Sigmoid colon (tissue), 7 donors: ENCODE results near the gene ATP6V1C2. TPM values are rescaled to one million over a fixed set of nuclear protein-coding genes. Genes with fewer than 3 reads are reported as not detected.

Source experiments
- DNase-seq: peaks from one replicate; pipeline ENCODE4 v3.0.0-alpha.2; 2019
- H3K27ac ChIP-seq, 4 donors: fragments of 200-600 bp; sonication (generic); one replicate each; pipeline ENCODE4 v1.5.1; 2016 to 2019; ENCODE audit warnings: mild to moderate bottlenecking in 1 of 4
- H3K27me3 ChIP-seq, 3 donors: fragments of 200-600 bp; sonication (generic); one replicate each; pipeline ENCODE4 v1.5.1; 2019; ENCODE audit warnings: mild to moderate bottlenecking in 1 of 3
- H3K36me3 ChIP-seq, 4 donors: fragments of 200-600 bp; sonication (generic); one replicate each; pipeline ENCODE4 v1.5.1; 2016 to 2019
- H3K4me1 ChIP-seq, 4 donors: fragments of 200-600 bp; sonication (generic); one replicate each; pipeline ENCODE4 v1.5.1; 2017 to 2019
- H3K4me3 ChIP-seq, 4 donors: fragments of 200-600 bp; sonication (generic); one replicate each; pipeline ENCODE4 v1.5.1; 2017 to 2019; ENCODE audit warnings: mild to moderate bottlenecking in 2 of 4, moderate library complexity in 1 of 4
- H3K9me3 ChIP-seq, 4 donors: fragments of 200-600 bp in 3 of 4; sonication (generic) in 3 of 4; one replicate each; pipeline versions ENCODE4 v1.5.1 to v1.6.1; 2013 to 2019
- CTCF ChIP-seq, 4 experiments: fragments of 450-650 bp in 3 of 4; fragments of 200-600 bp in 1 of 4; IDR thresholded peaks; one replicate each; pipeline ENCODE4 v1.5.1; 2016 to 2019; ENCODE audit warnings: antibody characterized with exemption in 4 of 4, mild to moderate bottlenecking in 3 of 4, moderate library complexity in 2 of 4
- EP300 ChIP-seq, 4 donors: sonication (generic); formaldehyde crosslinking; IDR thresholded peaks; one replicate each; pipeline ENCODE4 v1.6.1; 2017; ENCODE audit warnings: antibody characterized with exemption in 4 of 4
- POLR2A ChIP-seq, 2 donors: fragments of 450-650 bp; IDR thresholded peaks; one replicate each; pipeline ENCODE4 v1.6.1; 2016; ENCODE audit warnings: antibody characterized with exemption in 2 of 2, mild to moderate bottlenecking in 2 of 2, moderate library complexity in 2 of 2
- POLR2AphosphoS5 ChIP-seq, 4 donors: sonication (generic); formaldehyde crosslinking; IDR thresholded peaks; one replicate each; pipeline ENCODE4 v1.6.1; 2017; ENCODE audit warnings: antibody characterized with exemption in 4 of 4
- WGBS, 2 donors: extraction: QIAGEN DNeasy Blood & Tissue Kit; methylation state at CpG; one replicate each; pipeline ENCODE4 v1.1.7; 2013; 5-methylcytosine and 5-hydroxymethylcytosine counted together
- intact Hi-C: fragments of 100-400 bp; cut with DNase I; formaldehyde crosslinking; loops from one replicate; pipeline ENCODE4 v1.15.1; 2023
- polyA plus RNA-seq, 3 donors: library from polyadenylated mRNA; stranded (reverse); fragments of 200-250 nt; gene quantifications; one replicate each; pipeline ENCODE4 v1.2.3, GENCODE V29; 2013
- total RNA-seq, 4 donors: library from RNA; depleted of rRNA; stranded (reverse); fragments of >200 nt; gene quantifications; one replicate each; pipeline ENCODE4 v1.1.0, GENCODE V29; 2016
- donor health status: healthy with polysubstance abuse.
- donor health status: Bipolar disorder and iron deficiency.
- donor health status: healthy.

Gene ATP6V1C2
- total and polyA plus RNA-seq, 7 donors = under 0.01 to 0.93 (median 0.39) TPM; not detected in 3

DNA sequence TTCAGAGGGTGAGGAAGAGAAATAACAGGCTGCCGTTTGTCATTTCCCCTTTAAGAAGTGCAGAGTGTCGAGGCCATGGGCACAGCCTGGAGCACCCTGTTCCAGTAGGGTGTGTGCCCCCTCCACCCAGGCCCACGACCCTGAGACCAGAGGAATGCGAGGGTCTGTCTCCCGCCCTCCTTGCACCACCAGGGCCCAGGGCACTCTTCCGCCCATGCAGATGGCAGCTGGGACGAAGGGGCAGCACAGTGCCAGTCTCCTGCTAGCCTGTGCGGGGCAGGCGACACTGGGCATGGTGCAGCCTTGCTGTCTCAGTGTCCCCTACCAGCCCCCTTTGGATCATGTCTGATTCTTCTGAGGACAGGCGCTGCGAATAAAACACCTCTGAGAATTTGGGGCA, 106.9 kb downstream of the ATP6V1C2 start:
- H3K27me3 ChIP-seq = peaks cover 2 to 26% (median 6%) of the 10 kb centered on the region in 3 donors
- 76 to 85% methylated on average over 11 of the region's 11 CpGs for WGBS, 2 donors

GRCh38 chr2:10829299-10829698, 107.9 kb downstream of the ATP6V1C2 start:
- TF ChIP-seq CTCF (IDR thresholded peaks at IDR 0.05) = no peak
- TF ChIP-seq POLR2A (IDR thresholded peaks at IDR 0.05) = no peak
- no peak for TF ChIP-seq EP300 (IDR thresholded peaks at IDR 0.05)
- no peak for TF ChIP-seq POLR2AphosphoS5 (IDR thresholded peaks at IDR 0.05)
- Histone ChIP-seq H3K9me3 (no peaks in the 10 kb centered on the region), H3K4me3 (no peak overlapping the region), H3K4me1 (peaks cover 0 to 23% (median 18%) of the 10 kb centered on the region in 4 donors), H3K36me3 (no peaks in the 10 kb centered on the region), H3K27me3 (peaks cover 2 to 26% (median 6%) of the 10 kb centered on the region in 3 donors), H3K27ac (no peak overlapping the region)
- intact Hi-C loops = no loop called here
- WGBS, 2 donors = 27 to 72% methylated on average over 3 of the region's 3 CpGs
- DNase-seq = no peak

More for the DNA sequence above, 106.9 kb downstream of the ATP6V1C2 start:
- DNase-seq = no peak
- H3K36me3 ChIP-seq = no peaks in the 10 kb centered on the region
- intact Hi-C loops = no loop called here
- TF ChIP-seq EP300 (IDR thresholded peaks at IDR 0.05) (no peak), POLR2AphosphoS5 (IDR thresholded peaks at IDR 0.05) (no peak), CTCF (IDR thresholded peaks at IDR 0.05) (no peak), POLR2A (IDR thresholded peaks at IDR 0.05) (no peak)
- H3K4me3 ChIP-seq = no peak overlapping the region
- H3K9me3 ChIP-seq = no peaks in the 10 kb centered on the region
- H3K4me1 ChIP-seq = peaks cover 0 to 13% (median 9%) of the 10 kb centered on the region in 4 donors
- H3K27ac ChIP-seq = no peak overlapping the region

- intact Hi-C loops = loop anchor here (5.0 to 10.0 kb wide), 3 partner anchors 67 to 615 kb away; partner anchors contain the start of gene KCNF1
- no peaks in the 10 kb centered on the region for H3K36me3 ChIP-seq
- TF ChIP-seq CTCF (IDR thresholded peaks at IDR 0.05) (no peak), POLR2A (IDR thresholded peaks at IDR 0.05) (no peak), POLR2AphosphoS5 (IDR thresholded peaks at IDR 0.05) (no peak)
- no peak overlapping the region for H3K4me3 ChIP-seq
- H3K4me1 ChIP-seq = peaks cover 0 to 28% (median 19%) of the 10 kb centered on the region in 4 donors
- no peak for DNase-seq
- WGBS, 2 donors = 27 to 73% methylated on average over 8 of the region's 8 CpGs
- no peaks in the 10 kb centered on the region for H3K9me3 ChIP-seq
- no peak overlapping the region for H3K27ac ChIP-seq
- H3K27me3 ChIP-seq = peaks cover 2 to 26% (median 6%) of the 10 kb centered on the region in 3 donors
These were observed 108.8 kb downstream of the ATP6V1C2 start for GRCh38 chr2:10830203-10830602.

DNA sequence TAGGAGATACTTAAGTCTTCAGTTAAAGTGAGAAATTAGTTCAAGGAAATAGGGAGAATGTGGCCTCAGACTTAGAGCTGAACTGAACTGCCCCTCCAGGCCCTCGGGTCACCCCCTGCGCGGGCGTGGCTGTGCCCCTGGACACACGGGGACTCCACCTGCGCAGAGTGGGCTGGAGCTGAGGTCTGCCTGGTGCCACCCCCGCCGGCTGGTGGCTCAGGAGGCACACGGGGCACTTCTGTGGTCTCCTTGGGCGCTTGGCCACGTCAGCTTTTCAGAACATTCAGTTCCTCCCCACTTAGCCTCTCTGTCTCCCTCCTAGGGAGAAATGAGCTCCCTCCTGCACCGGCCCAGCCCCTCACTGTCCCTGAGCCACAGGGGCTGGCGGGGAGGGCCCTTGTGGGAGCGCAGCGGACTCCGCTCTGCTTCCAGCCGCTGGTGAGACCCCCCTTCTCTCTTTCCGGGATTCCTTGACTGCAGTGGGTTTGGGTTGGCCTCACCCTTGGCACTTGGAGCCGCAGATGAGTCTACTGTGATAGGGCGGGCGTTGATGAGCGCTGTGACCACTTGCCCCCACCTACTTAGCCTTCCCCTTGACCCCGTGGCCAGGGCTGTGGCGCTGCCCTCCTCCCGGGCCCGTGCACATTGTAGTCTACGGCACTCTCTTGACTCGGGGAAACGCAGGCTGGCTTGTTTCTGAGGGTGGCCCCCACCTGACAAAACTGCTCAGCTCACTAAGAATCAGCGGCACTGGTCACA, 109.4 kb downstream of the ATP6V1C2 start:
- DNase-seq = no peak
- peaks cover 0 to 31% (median 19%) of the 10 kb centered on the region in 4 donors for H3K4me1 ChIP-seq
- H3K27ac ChIP-seq = no peak overlapping the region
- intact Hi-C loops = loop anchor here (5.0 to 10.0 kb wide), 3 partner anchors 66 to 614 kb away; partner anchors contain the start of gene KCNF1
- peaks cover 2 to 26% (median 6%) of the 10 kb centered on the region in 3 donors for H3K27me3 ChIP-seq
- TF ChIP-seq POLR2A (IDR thresholded peaks at IDR 0.05) (no peak), CTCF (IDR thresholded peaks at IDR 0.05) (no peak), EP300 (IDR thresholded peaks at IDR 0.05) (no peak), POLR2AphosphoS5 (IDR thresholded peaks at IDR 0.05) (no peak)
- H3K9me3 ChIP-seq = no peaks in the 10 kb centered on the region
- WGBS, 2 donors = 79 to 84% methylated on average over 30 of the region's 30 CpGs
- H3K36me3 ChIP-seq = no peaks in the 10 kb centered on the region
- no peak overlapping the region for H3K4me3 ChIP-seq
